Measurements from ENCODE around the gene SLC41A3.
"Not testable (repeated sequence)": the region's sequence is repeated elsewhere in the genome, so short reads cannot be mapped to it uniquely, and the experiment has no call there.

Gene SLC41A3

DNA sequence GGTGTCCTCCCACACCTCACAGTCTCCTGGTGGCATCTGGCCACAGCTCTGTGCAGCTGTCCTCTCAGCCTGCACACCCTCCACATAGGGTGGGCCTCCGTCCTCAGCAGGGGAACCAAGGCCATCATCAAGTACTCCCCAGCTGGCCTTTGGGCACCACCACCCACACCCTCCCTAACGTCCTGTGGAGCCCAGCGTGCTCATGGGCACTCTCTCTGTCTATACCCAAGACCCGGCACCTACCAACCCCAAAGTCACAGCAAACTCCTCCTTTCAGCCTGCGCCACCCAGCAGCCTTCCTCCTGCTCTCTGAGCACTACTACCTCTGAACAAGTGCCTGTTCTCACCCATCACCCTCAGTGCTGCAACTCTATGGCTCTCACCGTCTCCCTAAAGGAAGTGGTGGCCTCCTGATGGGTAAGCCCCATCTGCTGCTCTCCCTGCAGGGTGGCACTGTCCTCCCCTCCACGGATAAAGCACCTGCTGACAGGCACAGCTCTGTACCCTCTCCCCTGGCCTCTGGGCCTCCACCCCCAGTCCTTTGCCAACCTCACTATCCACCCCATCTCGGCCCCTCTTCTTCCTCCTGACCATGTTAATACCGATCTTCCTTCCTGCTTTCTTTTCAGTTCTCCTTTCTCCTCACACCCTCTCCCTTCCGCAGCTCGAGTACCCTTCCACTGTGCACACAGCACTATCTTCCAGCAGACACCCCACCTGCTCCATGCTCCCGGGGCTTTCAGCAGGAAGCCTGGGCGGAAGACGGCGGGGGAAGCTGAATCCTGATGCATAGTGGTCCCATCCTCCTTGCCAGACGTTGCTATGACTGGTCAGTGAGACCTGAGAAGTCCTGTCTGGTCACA is 31.5 kb downstream of the SLC41A3 start:
- DNase-seq: no peak

DNA sequence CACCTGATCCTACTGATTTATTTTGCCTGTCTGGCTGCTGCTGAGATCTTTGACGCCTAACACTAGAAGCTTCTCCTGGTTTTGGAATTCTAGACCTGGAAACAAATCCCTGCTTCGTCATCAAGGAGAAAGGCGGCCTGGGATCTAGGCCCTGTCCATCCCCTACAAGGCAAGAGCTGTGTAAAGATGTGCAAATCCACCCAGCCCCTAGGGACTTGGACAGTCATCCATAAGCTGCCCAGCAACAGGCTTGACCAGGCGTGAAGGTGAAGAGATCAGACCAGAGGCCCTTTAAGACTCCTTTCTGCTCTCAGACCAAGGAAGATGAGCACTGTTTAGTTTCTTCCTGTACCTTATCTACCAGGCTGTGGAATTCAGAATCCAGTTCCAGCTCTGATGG is 32.2 kb downstream of the SLC41A3 start:
- no peak for DNase-seq

DNA sequence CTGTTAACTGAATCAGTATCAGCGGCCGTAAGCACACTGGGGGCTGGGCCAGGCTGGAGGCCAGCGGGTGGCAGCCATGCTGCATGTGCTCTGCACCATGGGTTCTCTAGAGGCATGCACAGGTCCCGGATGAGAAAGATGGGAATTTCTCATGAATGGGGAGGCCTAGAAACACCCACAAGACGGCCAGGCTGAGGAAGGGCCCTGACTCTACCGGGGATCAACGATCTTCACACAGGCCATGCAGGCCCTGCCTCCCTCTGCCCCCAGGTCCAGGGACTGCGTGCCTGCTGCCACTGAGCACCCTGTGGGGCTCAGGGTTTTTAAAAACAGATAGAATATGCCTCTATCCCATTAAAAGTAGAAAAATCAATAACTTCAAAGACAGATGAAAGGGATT is 32.7 kb downstream of the SLC41A3 start:
- DNase-seq: no peak

DNA sequence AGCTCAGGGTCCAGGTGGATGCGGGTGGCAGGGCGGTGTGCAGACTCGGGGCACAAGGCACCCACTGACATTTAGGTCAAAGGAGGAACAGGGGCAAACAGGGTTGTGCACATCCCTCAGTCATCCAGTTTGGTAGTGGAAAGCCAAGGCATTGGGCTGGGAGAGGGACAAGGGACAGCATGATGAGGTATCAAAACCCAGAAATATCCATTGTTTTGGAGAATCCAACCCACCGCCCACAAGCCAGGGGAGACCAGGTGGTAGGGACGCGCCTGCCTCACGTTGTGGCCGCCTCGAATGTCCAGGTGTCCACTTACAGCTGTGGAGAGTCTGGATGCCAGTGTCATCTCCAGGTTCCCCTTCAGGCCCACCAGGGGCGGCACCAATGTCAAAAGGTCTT is 33.3 kb downstream of the SLC41A3 start:
- DNase-seq: no peak

DNA sequence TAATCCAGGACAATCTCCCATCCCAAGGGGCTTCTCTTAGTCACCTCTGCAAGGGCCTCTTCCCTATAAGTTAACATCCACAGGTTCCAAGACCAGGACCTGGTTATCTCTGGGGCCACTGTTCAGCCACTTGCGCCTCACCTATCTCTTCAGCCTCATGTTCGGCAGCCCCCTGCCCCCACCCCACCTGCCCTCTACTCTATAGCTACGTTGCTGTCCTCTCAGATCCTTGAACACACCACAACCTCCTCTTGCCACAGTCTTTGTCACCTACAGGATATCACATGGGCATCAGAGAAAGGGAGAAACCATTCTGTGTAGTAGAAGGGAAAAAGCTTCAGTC is 33.9 kb downstream of the SLC41A3 start:
- DNase-seq: no peak

DNA sequence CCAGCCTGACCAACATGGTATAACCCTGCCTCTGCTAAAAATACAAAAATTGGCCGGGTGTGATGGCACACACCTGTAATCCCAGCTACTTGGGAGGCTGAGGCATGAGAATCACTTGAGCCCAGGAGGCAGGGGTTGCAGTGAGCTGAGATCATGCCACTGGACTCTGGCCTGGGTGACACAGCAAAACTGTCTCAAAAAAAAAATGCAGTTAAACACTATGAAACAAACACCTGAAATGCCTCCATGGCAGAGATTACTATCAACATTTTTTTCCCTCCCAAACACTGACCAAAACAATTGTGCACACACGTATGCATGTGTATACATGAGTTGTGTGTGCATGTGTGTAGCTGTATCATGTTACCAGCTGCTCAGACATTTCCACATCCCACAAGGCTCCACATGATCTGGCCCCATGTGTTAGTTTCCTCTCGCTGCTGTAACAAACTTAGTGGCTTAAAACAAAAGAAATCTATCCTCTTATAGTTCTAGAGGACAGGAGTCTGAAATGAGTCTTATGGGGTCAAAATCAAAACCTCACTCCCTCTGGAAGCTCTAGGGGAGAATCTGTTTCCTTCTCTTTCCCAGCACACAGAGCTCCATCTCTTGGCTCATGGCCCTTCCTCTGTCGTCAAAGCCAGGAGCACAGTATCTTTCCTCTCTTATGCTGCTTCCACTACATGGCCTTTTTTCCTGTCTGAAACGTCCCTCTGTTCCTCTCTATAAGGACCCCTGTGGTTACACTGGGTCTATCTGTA is 34.5 kb downstream of the SLC41A3 start:
- no peak for DNase-seq

DNA sequence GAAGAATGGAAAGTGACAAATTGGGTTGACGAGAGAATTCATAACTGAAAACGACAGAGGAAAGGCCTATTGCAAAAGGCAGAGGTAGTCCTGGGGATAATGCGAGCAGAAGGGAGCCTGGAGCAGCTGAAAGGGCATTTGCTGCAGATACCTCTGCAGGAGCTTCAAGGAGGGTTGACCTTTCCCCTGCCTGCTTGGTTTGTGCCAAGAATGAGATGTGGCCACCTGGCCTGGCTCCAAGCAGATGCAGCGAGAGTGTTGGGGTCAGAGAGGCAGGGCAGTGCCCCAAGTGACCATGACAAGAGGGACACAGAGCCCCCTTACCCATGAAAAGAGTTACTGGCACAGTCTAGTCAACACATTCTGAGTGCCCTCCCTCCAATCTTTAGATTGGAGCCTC is 43.5 kb downstream of the SLC41A3 start:
- DNase-seq: no peak

DNA sequence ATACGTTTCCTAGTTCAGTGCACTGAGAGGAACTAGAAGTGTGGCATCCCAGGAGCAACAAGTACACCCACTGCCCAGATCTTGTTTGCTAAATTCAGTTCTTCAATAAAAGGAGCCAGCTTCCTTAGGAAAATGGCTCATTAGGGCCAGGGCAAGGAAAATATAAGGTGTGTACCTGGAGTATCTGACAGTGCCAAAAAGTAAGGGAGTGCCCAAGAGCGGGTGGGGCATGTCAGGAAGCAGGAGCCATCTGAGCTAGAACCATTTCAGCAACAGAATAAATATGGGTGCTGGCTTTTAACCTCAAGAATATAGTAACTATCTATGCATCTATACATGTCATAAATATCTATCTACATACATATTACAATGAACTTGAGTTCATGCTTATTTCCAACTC is 44.1 kb downstream of the SLC41A3 start:
- DNase-seq: no peak

DNA sequence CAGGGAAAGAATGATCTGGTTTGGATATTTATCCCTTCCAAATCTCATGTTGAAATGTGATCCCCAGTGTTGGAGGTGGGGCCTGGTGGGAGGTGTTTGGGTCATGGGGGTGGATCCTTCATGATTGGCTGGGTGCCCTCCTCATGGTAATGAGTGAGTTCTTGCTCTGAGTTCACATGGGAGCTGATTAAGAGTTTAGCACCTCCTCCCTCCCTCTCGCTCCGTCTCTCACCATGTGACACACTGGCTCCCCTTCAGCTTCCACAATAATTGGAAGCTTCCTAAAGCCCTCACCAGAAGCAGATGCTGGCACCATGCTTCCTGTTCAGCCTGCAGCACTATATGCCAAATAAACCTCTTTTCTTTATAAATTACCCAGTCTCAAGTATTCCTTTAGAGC is 45.1 kb downstream of the SLC41A3 start:
- not testable (repeated sequence) for DNase-seq

DNA sequence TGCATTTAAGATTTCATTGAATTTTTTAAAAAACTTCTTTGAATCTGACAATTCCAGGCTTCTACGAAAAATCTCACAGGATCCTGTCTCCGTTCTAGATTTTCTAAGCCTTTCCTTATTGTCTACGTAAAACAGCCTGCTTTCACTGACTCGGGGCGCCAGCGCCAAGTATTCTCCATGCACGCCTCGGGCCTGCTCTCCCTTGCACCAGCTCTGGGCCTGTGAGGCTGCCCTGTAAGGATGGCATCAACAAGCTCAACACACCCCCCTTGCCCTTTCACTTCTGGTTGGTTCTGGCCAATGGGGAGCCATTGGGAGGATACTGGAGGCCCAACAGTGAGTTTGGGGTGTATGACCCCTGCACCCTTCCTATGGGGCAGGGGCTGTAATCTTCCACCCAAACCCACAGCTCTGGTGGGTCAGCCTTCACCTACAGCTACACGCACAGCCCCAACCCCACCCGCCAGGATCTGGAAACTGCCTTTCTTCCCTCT is 47.8 kb downstream of the SLC41A3 start:
- no peak for DNase-seq

DNA sequence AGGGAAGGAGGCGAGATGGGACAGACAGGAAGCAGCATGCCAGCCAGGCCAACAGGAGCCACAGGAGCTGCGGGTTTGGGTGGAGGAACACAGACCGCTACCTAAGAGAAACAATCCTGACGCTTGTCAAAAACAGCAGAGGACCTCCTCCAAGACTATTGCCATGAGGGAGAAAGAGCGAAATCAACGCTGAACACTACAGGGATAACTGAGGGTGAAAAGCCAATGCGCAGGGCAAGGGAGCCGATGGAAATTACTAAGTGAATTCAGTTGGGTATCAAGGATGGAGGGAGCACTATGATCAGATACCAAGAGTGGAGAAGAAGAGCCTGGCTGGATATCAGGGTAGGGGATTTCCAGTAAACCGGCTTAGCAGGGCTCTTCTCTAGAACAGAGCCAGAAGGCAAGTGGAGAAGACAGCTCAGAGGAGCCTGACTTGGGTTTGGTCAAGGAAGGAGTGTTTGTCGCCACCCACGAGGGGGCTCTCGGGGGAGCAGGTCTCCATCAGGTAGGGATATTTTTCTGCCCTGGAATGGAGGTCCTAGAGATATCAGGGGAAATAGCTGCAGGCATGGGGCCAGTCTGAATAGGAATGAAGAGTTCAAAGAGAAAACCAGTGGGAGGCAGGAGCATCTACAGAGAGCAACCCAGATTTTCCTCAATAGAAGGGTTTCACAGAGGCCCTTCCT is 48.4 kb downstream of the SLC41A3 start:
- no peak for DNase-seq

DNA sequence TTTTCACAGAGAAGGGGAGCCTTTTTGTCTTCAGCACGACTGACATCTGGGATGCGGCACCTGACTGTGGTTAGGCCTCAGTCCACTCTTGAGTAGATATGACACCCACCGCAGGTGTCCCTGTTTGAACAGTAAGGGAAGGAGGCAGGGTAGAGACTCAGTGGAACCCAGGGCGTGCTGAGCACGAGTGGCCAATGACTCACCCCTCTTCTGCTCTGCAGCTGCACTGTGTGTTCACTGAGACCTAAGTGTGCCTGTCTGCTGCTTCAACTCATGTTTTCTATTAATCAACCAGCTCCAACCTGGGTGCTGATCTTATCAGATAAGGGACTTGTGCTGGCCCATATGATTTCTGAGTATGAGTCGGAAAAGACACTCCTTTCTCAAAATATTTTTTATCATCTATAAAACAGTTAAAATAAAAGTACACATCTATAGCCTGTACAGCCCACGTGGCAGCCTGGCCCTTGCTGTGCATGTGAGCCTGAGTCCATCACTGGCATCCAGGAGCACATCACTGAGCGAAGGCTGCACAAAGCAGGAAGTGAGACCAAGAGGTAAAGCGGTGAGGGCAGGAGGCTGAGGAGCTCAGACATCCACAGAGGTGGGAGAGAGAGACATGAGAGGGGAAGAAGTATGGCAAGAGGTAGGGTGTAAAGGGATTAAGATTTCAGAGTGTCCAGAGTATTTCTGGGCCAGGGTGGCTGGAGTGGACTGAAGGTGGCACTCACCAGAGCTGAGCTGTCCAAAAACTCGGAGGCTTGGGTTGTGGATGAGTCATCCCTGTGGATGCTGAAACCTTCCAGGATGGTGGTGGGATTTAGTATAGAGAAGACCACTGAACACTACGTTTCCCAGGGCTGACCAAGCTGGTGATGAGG is 49.2 kb downstream of the SLC41A3 start:
- no peak for DNase-seq

DNA sequence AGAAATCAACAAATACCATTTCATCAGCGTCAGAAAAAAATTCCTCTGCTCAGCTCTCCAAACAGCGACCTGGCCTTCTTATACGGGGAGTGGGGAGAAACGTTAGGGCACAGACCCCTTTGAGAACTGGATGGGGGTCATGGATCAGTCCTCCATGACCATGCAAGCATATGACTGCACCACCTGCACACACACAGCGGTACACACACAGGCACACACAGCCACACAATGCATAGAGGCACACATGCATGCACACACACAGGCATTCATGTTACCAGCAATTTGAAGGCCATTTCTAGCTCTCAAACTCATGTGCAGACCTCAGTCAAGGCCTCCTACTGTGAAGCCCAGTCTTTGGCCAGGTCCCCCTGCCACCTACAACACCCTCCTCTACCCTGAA is 50.2 kb downstream of the SLC41A3 start:
- DNase-seq: no peak

DNA sequence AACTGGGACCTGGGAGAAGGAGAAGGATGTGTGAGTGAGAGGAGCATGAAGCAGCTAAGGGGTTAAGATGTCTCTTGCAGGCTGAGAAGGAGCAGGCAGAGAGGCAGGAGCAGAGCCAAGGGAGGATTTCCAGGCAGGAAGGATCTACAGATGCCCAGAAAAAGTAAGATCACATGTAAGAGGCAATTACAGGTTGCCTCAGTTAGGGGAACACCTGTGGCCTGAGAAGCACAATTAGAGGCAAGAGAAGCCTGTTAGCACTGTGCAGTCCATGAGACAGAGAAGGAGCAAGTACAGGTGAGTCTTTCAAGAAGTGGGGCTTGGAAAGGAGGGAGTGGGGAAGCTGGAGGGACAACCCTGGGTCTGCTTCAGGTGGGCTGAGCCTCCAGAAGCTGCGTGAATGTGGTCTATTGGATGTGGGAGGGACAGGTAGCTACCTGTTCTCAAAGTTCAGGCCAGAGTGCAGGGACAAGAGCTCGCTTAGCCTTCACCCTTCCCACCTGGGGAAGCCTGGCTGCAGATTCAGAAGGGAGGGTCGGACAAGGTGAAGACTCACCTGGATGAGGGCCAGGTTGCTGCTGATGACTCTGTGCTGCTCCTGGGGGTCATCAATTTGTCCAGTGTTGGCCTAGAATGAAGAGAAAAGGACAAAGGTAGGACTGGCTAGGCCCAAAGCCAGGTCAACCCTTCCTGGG is 50.7 kb downstream of the SLC41A3 start:
- DNase-seq: no peak

DNA sequence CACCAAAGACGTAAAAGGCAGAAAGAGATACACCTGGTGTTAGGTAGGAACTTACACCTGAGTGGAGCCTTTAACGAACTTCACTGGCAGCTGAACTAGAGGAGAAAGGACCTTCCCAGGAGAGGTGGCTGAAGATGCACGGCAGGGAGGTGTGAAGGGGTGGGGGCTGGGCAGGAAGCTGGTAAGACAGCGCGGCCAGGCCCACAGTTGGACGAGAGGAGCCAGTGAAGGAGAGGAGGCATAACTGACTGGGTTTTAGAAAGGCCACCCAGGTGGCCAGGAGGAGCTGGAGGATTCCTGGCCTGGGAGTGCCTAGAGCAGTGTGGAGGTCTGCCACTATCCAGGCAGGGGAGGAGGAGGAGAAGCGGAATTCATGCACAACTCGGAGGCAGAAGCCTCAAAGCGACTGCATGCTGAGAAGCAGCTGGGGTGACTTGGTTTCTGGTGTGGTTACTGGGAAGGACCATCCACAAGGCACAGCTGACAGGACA is 51.9 kb downstream of the SLC41A3 start:
- no peak for DNase-seq

DNA sequence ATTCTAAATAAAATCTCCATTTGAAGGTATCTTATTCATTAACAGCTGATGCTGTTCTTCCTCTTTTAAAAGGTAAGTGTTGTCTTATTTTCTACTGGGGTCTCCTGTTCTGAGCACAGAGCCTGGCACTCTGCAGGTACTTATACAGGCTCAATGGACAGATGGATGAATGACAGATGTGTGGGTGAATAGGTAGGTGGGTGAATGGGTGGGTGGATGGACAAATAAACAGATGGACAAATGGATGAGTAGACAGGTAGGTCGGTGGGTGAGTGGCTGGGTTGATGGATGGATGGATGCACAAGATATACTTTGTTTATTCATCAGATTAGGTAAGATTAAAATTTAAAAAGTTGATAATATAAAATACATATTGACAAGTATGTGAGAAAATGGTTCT is 53.5 kb downstream of the SLC41A3 start:
- DNase-seq: no peak

DNA sequence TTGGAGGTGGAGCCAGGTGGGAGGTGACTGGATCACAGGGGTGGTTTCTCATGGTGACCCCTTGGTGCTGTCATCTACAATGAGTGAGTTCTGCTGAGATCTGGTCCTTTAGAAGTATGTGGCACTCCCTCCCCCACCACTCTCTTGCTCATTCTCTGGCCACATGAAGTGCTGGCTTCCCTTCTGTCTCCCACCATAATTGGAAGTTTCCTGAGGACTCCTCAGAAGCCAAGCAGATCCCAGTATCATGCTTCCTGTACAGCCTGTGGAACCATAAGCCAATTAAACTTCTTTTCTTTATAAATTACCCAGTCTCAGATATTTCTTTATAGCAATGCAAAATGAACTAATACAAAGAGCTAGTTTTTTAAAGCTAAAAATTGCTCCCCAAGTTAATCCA is 54.7 kb downstream of the SLC41A3 start:
- no peak for DNase-seq

DNA sequence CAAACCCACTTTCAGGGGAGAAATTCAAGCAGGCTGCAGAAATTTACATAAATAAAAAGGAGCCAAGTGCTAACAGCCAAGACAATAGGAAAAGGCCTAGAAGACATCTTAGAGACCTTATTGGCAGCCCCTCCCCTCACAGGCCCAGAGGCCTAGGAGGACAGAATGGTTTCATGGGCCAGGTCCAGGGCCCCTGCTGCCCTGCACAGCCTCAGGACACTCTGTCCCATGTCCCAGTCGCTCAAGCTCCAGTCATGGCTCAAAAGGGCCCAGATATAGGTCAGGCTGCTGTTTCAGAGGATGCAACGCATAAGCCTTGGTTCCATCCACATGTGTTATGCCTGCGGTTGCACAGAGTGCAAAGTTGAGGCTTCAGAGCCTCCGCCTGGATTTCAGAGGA is 55.8 kb downstream of the SLC41A3 start:
- no peak for DNase-seq

DNA sequence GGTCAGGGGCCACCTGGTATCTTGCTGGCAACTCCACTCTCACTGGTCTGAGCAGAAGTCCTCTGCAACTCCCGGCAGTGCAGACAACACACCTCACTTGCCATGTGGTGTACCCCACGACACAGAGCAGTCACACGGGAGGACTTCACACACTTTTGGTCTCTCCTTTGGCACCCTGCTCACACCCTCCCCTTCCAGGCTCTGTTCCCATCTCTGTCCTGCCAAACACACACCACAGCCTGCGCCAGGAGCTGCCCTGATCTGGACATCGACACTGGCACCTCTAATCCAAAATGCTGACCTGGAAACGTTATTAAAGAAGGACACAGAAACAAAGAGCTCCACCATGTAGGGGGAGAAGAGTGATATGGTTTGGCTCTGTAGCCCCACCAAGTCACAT is 57.2 kb downstream of the SLC41A3 start:
- DNase-seq: no peak

DNA sequence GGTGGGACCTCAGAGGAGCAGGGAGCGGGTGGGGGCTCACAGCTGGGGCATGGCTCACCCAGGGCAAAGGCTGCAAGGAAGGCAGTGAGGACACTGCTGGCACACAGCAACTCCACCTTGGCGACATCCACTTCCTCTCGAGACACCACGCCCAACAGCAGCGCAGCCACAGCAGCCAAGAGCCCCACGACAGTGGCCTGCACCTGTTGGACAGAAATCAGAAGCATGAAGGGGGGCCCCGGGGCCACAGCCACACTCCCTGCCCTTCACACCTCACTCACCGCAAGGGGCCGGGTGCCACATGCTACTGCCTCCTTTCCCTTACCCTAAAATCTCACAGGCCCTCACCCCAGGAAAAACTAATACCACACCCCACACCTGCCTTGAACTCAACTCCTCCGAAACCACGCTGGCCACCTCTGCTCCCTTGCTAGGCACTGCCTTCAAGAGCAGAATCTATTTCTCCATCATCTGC is 57.6 kb downstream of the SLC41A3 start:
- no peak for DNase-seq

DNA sequence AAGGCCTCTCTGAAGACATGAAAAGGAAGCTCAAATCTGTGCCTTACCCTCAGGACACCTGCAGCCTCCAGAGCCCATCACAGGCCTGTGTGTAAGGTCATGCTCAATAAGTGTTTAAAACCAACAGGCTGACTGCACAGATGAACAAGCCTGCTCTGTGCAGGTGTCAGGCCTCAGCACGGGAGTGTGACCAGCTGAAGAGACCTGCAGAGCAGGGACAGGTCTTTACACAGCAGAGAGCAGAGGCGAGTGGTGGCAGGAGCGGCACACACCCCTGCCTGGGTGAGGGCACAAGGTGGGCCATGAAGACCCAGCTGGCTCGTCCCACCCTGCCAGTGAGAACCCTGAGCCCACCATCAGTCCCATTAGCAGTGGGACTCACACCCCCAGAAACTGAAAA is 58.1 kb downstream of the SLC41A3 start:
- DNase-seq: no peak

Measured in central memory CD4-positive, alpha-beta T cell (primary cell).